Ovary (tissue), 3 donors: ENCODE measurements around the gene PTPN21.

Experiments used
- EP300 ChIP-seq: sonication (generic); formaldehyde crosslinking; IDR thresholded peaks from one replicate; pipeline ENCODE4 v1.6.1; 2017; ENCODE audit warnings: antibody characterized with exemption
- POLR2A ChIP-seq: fragments of 450-650 bp; IDR thresholded peaks from one replicate; pipeline ENCODE4 v1.6.1; 2017; ENCODE audit warnings: antibody characterized with exemption, mild to moderate bottlenecking, moderate library complexity
- TF ChIP-seq, protein P1 (sequence below), 3 donors: fragments of 450-650 bp in 2 of 3; fragments of 200-600 bp in 1 of 3; IDR thresholded peaks; one replicate each; pipeline versions ENCODE4 v1.5.1 to v1.8.0; 2016 to 2022; ENCODE audit warnings: antibody characterized with exemption in 3 of 3, mild to moderate bottlenecking in 1 of 3
- donor health status: DM: no; HTN: no; CAD: no.

DNA sequence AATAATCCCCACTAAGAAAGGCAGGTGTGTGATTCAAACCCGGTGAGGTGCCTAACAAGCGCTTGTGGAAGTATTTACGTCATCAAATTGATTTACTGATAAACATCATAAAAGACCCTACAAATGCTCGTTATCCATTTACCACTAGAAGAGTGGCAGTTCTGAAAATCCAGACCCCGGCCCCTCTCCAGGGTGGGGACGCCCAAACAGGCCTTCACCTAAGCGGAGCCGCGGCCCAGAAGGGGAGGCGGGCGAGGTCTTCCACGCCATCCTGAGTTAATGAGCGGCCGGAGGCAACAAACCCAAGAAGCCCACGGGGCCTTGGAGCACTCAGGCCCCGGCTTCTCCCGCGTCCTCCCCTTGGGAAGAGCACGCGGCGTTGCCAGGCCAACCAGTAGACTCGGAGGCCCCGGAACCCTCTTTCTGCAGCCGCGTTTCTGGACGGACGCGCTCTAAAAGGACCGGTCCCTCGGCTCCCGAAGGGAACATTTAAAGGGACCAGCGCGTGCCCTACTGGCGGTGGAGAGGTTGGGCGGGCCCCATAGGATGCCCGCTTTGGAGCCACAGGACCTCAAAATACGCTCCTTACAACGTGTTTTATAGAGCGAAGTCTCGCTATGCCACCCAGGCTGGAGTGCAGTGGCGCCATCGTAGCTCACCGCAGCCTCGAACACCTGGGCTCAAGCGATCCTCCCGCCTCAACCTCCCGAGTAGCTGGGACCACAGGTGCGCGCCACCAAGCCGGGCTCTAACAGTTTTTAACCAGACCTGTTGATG is 3.5 kb downstream of the PTPN21 start:
- TF ChIP-seq, protein P1, sequence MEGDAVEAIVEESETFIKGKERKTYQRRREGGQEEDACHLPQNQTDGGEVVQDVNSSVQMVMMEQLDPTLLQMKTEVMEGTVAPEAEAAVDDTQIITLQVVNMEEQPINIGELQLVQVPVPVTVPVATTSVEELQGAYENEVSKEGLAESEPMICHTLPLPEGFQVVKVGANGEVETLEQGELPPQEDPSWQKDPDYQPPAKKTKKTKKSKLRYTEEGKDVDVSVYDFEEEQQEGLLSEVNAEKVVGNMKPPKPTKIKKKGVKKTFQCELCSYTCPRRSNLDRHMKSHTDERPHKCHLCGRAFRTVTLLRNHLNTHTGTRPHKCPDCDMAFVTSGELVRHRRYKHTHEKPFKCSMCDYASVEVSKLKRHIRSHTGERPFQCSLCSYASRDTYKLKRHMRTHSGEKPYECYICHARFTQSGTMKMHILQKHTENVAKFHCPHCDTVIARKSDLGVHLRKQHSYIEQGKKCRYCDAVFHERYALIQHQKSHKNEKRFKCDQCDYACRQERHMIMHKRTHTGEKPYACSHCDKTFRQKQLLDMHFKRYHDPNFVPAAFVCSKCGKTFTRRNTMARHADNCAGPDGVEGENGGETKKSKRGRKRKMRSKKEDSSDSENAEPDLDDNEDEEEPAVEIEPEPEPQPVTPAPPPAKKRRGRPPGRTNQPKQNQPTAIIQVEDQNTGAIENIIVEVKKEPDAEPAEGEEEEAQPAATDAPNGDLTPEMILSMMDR (IDR thresholded peaks at IDR 0.05) = peak in 2 of 3 donors; percentile 42 to 49
- TF ChIP-seq POLR2A (peak; percentile 38), EP300 (no peak)
